Kidney (tissue), 14 donors: ENCODE data around the gene LRP6. TPM values are rescaled to one million over a fixed set of nuclear protein-coding genes. Genes with fewer than 3 reads are reported as not detected.

Experiments
- DNase-seq, 5 donors: peaks; one replicate each; pipeline ENCODE4 v3.0.0-alpha.2; 2013 to 2020
- FAIRE-seq: peaks from 2 replicates; lab custom pipeline; 2012; peaks lifted over from hg19 to GRCh38; lab: Jason Lieb, UNC
- H3K27ac ChIP-seq, 2 donors: one replicate each; pipeline ENCODE4 v1.7.0; 2013; ENCODE audit warnings: low read depth in 2 of 2, low read length in 2 of 2, inconsistent platforms in 1 of 2
- H3K27me3 ChIP-seq: one replicate; pipeline ENCODE4 v1.7.1; 2013; ENCODE audit warnings: low read length, inconsistent platforms; ENCODE audit not compliant: control insufficient read depth, insufficient read depth
- H3K36me3 ChIP-seq, 3 donors: one replicate each; pipeline versions ENCODE4 v1.7.0 to v1.7.1; 2013; ENCODE audit warnings: low read length in 3 of 3, control low read depth in 1 of 3, inconsistent platforms in 1 of 3; ENCODE audit not compliant: insufficient read depth in 3 of 3, control insufficient read depth in 2 of 3
- H3K4me1 ChIP-seq, 3 donors: one replicate each; pipeline versions ENCODE4 v1.7.0 to v1.7.1; 2013; ENCODE audit warnings: low read length in 3 of 3, inconsistent platforms in 1 of 3, low read depth in 1 of 3; ENCODE audit not compliant: control insufficient read depth in 2 of 3, insufficient read depth in 2 of 3
- H3K4me3 ChIP-seq, 3 donors: one replicate each; pipeline versions ENCODE4 v1.7.0 to v1.8.1; 2013; ENCODE audit warnings: low read length in 3 of 3, control low read depth in 1 of 3, inconsistent platforms in 1 of 3
- H3K9ac ChIP-seq, 3 donors: one replicate each; pipeline versions ENCODE4 v1.7.0 to v1.7.1; 2013; ENCODE audit warnings: low read length in 3 of 3, control low read depth in 1 of 3, inconsistent platforms in 1 of 3
- H3K9me3 ChIP-seq, 3 donors: one replicate each; pipeline versions ENCODE4 v1.7.0 to v1.7.1; 2013; ENCODE audit warnings: low read length in 3 of 3, control low read depth in 1 of 3, inconsistent platforms in 1 of 3; ENCODE audit not compliant: control insufficient read depth in 2 of 3, insufficient read depth in 1 of 3
- intact Hi-C: fragments of 100-400 bp; cut with DNase I; formaldehyde crosslinking; loops from one replicate; pipeline ENCODE4 v1.11.1; 2022
- polyA plus RNA-seq: library from polyadenylated mRNA; stranded (reverse); fragments of 350-450 nt; fragmentation: Illumina TruSeq; extraction: RNeasy Lipid Tissue Mini Kit (QIAGEN cat#74804); gene quantifications from one replicate; pipeline ENCODE4 v1.2.3, GENCODE V29; 2014; ENCODE audit warnings: low read depth, low replicate concordance; ENCODE audit not compliant: insufficient read depth
- total RNA-seq: library from RNA; stranded (reverse); fragmentation: NEBNext Ultra II Directional; extraction: Animal tissue kit (Norgen Biotek cat#: 25700); gene quantifications from one replicate; pipeline ENCODE4 v1.2.1, GENCODE V29; 2021
- TF ChIP-seq, protein P1 (sequence below): IDR thresholded peaks from 3 replicates; pipeline ENCODE4 v1.5.1; 2012; ENCODE audit warnings: mild to moderate bottlenecking, moderate library complexity, borderline replicate concordance; ENCODE audit not compliant: insufficient read depth; ENCODE audit errors: extremely low read depth
- donor health status: control.
- donor health status: control.
- donor health status: control.
- donor health status: control.
- donor health status: control.
- donor health status: DM: yes; HTN: yes; CAD: no.
- donor health status: Normal renal cell carcinoma (clear cell type).

LRP6 gene
- total and polyA plus RNA-seq, 2 donors from 2014 or later, result 7.5 to 44.1 TPM

DNA sequence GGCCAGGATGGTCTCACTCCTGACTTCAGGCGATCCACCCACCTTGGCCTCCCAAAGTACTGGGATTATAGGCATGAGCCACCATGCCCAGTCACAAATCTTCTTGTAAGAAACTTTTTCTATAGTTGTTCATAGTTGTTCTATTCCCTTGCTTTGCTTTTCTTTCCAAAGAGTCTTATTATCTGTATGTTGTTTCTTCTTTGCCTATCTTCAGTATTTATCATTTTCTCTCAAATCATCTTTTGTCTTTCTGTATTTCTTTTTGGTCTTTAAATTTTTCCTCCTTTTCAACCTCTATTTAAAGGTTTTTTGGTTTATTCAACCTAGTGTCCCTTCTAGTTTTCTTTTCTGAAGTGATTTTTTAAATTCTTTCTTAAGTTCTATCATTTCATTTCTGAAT, 68.7 kb downstream of the LRP6 start:
- no peak overlapping the region for H3K4me3 ChIP-seq
- no peak for DNase-seq
- no peaks in the 10 kb centered on the region for H3K27me3 ChIP-seq
- TF ChIP-seq, protein P1, sequence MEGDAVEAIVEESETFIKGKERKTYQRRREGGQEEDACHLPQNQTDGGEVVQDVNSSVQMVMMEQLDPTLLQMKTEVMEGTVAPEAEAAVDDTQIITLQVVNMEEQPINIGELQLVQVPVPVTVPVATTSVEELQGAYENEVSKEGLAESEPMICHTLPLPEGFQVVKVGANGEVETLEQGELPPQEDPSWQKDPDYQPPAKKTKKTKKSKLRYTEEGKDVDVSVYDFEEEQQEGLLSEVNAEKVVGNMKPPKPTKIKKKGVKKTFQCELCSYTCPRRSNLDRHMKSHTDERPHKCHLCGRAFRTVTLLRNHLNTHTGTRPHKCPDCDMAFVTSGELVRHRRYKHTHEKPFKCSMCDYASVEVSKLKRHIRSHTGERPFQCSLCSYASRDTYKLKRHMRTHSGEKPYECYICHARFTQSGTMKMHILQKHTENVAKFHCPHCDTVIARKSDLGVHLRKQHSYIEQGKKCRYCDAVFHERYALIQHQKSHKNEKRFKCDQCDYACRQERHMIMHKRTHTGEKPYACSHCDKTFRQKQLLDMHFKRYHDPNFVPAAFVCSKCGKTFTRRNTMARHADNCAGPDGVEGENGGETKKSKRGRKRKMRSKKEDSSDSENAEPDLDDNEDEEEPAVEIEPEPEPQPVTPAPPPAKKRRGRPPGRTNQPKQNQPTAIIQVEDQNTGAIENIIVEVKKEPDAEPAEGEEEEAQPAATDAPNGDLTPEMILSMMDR, result no peak
- peaks cover 0 to 4% (median 0%) of the 10 kb centered on the region in 3 donors for H3K9me3 ChIP-seq
- H3K36me3 ChIP-seq, result peaks cover 0 to 4% (median 2%) of the 10 kb centered on the region in 3 donors
- H3K9ac ChIP-seq, result no peak overlapping the region
- H3K27ac ChIP-seq, result no peak overlapping the region
- no peaks in the 10 kb centered on the region for H3K4me1 ChIP-seq
- no peak for FAIRE-seq
- intact Hi-C loops, result no loop called here

DNA sequence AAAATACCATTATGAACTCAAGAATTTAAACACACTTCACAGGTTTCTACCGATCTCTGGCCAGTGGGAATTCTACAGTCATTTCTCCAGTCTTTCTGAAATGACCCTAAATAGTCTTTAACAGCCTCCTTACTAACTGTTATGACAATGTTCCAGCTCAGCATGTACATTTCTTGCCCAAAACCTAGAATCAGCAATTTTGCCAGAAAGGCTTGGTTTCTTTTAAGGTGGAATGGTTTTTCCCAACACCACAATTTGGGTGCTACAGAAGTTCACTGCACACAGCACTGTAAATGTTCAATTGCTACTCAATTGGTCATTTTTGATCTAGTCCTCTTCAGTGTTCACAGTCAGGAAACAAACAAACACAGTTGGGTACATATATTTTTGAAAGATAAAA, 69.7 kb downstream of the LRP6 start:
- H3K9ac ChIP-seq, result no peak overlapping the region
- H3K27ac ChIP-seq, result no peak overlapping the region
- H3K36me3 ChIP-seq, result peaks cover 0 to 4% (median 2%) of the 10 kb centered on the region in 3 donors
- TF ChIP-seq, protein P1, result no peak
- peaks cover 0 to 4% (median 0%) of the 10 kb centered on the region in 3 donors for H3K9me3 ChIP-seq
- H3K4me3 ChIP-seq, result no peak overlapping the region
- no peak for FAIRE-seq
- intact Hi-C loops, result no loop called here
- H3K4me1 ChIP-seq, result no peaks in the 10 kb centered on the region
- no peak for DNase-seq
- H3K27me3 ChIP-seq, result no peaks in the 10 kb centered on the region

DNA sequence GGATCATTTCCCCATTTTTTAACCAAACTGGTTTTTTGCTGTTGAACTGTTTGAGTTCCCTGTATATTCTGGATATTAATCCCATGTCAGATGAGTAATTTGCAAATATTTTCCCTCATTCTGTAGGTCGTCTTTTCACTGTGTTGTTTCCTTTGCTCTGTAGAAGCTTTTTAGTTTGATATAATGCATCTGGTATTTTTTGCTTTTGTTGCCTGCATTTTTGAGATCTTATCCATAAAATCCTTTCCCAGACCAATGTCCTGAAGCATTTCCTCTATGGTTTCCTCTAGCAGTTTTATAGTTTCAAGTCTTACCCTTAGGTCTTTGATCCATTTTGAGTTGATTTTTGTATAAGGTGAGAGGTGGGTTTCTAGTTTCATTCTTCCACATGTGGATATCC, 71.3 kb downstream of the LRP6 start:
- peaks cover 0 to 4% (median 2%) of the 10 kb centered on the region in 3 donors for H3K36me3 ChIP-seq
- DNase-seq (no peak), FAIRE-seq (no peak)
- intact Hi-C loops, result no loop called here
- H3K4me3 ChIP-seq, result no peak overlapping the region
- no peak overlapping the region for H3K9ac ChIP-seq
- no peaks in the 10 kb centered on the region for H3K27me3 ChIP-seq
- peaks cover 0 to 5% (median 0%) of the 10 kb centered on the region in 3 donors for H3K4me1 ChIP-seq
- H3K9me3 ChIP-seq, result peaks cover 0 to 4% (median 0%) of the 10 kb centered on the region in 3 donors
- TF ChIP-seq, protein P1, result no peak
- no peak overlapping the region for H3K27ac ChIP-seq

DNA sequence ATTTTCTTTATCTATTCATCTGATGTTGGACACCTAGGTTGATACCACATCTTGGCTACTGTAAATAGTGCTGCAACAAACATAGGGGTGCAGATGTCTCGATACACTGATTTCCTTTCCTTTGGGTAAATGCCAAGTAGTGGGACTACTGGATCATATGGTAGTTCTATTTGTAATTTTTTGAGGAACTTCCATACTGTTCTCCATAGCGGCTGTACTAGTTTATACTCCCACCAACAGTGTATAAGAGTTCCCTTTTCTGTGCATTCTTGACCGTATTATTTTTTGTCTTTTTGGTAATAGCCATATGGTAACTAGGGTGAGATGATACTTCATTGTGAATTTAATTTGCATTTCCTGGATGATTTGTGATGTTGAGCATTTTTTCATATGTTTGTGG, 71.8 kb downstream of the LRP6 start:
- Histone ChIP-seq H3K4me1 (peaks cover 0 to 5% (median 0%) of the 10 kb centered on the region in 3 donors), H3K9me3 (peaks cover 0 to 4% (median 0%) of the 10 kb centered on the region in 3 donors), H3K27ac (no peak overlapping the region), H3K4me3 (no peak overlapping the region), H3K27me3 (no peaks in the 10 kb centered on the region), H3K9ac (no peak overlapping the region), H3K36me3 (peaks cover 0 to 4% (median 2%) of the 10 kb centered on the region in 3 donors)
- FAIRE-seq (no peak), DNase-seq (no peak)
- intact Hi-C loops, result no loop called here
- TF ChIP-seq, protein P1, result no peak
